GM12872 (cell line): ENCODE measurements around the gene TUBGCP6.

Experiments
- TF ChIP-seq, protein P1 (sequence below): IDR thresholded peaks from 3 replicates; pipeline ENCODE4 v1.5.1; 2011; ENCODE audit warnings: low read depth, mild to moderate bottlenecking, low read length, moderate library complexity; ENCODE audit not compliant: insufficient read depth

TUBGCP6 gene

DNA sequence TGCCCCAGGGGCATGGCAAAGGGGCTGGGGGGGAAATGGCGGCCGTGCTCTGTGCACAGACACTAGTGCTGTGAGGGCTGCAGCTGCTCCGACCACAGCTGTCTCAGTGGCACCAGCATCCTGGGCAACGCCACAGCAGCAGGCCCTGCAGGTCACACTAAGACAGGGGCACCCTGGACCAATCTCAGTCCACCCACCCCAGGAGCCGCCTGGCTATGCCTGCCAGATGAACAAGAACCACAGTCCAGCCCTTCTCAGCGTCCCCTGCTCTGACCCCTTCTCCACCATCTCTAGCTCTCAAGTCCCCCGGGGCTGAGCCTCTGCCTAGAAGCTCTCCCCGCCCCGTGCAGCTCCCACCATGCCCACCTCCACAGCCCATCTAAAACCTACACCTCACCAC is 16.5 kb downstream of the TUBGCP6 start:
- TF ChIP-seq, protein P1, sequence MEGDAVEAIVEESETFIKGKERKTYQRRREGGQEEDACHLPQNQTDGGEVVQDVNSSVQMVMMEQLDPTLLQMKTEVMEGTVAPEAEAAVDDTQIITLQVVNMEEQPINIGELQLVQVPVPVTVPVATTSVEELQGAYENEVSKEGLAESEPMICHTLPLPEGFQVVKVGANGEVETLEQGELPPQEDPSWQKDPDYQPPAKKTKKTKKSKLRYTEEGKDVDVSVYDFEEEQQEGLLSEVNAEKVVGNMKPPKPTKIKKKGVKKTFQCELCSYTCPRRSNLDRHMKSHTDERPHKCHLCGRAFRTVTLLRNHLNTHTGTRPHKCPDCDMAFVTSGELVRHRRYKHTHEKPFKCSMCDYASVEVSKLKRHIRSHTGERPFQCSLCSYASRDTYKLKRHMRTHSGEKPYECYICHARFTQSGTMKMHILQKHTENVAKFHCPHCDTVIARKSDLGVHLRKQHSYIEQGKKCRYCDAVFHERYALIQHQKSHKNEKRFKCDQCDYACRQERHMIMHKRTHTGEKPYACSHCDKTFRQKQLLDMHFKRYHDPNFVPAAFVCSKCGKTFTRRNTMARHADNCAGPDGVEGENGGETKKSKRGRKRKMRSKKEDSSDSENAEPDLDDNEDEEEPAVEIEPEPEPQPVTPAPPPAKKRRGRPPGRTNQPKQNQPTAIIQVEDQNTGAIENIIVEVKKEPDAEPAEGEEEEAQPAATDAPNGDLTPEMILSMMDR: no peak

DNA sequence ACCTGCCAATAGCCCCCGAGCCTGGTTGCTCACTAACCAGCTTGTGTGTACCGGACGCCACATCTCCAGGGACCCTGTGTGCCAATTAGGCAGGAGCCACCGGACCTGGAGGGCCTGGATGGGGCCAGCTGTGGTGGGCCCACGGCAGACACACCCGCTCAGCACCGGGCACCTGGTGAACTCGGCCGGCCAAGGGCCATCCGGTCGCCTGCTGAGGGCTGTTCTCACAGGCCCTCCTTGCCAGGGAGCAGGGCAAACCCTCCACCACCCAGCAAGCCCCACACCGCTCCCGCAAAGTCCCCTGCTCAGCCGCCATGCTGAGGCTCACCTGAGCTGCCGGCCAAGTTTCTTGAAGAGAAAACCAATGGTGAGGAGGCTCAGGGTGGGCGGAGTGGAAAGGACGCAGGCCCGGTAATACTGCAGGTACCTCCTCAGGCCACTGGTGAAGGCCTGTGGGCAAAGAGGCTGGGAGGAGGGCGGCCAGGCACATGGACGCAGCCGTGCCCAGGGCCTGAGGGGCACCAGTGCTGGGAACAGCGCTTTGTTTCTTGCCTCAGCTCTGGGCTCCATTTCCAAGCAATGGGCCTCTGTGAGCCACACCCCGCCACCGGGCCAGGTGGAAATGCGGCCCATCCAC is 17.1 kb downstream of the TUBGCP6 start:
- TF ChIP-seq, protein P1: no peak

DNA sequence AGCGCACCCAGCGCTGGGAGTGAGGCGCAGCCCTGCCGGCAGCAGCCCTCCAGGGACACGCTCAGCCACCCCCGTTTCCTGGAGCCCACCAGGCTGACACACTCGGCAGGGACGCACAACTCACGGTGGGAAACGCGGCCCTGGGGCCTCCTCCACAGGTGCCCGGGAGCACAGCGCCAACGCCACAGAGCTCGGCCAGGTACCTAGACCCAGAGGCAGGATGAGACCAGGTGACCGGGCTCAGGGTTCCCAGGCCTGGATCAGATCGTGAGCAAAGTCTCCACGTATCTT is 18.0 kb downstream of the TUBGCP6 start:
- TF ChIP-seq, protein P1: no peak

DNA sequence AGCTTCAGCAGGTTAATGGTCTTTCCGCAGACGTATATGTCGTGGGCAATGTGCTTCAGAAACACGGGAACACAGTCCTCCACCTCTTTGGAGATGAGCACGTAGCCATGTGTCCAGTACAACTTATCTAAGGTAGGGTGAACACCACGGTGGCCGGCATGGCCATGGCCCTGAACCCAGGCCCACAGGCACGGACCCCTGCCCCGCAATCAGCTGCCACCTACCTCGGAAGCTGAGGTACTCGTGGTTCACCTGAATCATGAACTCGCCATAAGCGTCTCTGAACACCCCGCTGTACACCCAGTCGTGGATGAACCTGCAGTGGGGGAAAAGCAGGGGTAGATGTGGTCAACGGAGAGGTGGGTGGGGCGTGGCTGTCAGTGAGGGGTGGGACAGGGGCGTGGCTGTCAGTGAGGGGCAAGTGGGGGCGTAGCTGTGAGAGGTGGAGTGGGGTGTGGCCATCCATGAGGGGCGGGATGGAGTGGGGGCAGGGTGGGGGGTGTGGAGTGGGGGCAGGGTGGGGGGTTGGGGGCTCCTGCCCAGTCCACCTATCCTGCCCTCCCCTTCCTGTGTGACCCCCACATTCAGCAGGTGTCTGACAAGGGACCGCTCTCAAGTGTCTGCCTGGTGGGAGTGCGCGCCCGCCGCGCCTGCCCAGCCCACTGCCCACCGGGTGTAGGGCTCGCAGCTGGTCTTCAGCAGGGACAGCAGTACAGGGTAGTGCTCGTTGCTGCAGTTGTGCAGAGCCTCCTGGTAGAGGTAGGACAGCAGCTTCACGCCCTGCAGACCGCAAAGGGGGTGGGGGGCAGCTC is 18.6 kb downstream of the TUBGCP6 start:
- TF ChIP-seq, protein P1: no peak

DNA sequence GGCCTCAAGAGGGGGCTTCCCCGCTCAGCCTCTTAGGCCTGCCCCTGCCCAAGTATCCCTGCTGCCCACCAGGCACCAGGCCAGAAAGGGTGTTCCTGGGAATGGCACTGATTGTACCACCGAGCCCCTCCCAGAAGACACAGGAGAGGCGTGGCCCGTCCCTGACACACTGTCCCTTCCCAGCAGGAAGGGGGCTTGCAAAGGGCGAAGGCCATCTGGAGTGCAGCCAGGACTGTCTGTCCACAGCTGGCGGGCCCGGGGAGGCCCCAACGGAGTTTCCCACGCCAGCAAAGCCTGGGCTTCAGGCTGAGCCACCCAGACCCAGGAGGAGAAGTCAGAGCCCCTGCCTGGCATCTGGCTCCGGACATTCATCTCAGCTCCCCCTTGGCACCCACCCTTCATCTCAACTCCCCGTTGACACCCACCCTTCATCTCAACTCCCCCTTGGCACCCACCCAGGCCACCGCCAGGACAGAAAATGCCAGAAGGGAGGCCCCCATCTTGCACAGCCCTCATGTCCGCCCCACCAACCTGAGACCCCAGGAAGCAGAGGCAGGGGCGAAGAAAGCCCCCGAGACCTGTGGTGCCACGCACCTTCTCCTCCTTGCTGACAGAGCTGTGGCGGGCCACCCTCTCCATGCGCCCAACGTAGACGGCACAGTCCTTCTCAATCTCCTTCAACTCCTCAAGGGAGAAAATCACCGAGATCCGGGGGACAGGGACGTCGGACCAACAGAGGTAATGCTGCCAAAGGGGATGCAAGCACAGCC is 19.4 kb downstream of the TUBGCP6 start:
- TF ChIP-seq, protein P1: no peak

DNA sequence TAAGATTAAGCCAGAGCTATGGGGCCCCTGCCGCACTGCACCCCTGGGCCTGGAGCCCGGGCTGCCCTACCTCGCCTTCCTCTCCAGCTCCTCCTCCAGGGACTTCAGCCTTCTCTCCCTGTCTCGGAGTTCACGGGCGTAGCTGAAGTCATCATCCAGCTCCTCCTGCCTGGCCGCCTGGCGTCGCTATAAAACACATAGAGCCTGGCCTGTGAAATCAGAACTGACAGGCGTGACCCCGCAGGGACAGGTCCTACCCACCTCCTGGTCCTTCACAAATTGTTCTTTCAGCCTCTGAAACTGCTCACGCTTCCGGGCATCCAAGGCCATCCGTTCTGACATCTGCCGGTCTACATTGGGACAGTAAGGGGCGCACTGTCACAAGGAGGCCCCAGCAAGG is 20.8 kb downstream of the TUBGCP6 start:
- TF ChIP-seq, protein P1: no peak

DNA sequence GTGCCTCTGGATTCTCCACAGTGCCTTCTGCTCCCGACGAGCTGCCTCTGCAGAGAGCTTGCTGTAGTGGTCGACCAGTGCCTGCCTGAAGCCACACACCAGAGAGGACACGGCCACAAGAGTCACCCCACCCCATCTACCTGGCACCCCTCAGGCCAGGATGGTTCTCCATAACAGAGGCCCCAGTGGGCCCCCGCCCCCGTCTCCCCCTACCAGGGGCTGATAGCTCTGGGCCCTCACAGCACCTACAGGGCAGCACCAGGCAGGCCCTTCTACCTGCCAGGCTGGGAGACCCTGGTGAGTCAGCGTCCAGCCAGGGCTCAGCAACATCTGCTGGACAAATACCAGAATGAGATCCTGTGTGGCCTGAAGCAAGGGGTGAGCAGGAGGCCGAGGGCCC is 22.3 kb downstream of the TUBGCP6 start:
- TF ChIP-seq, protein P1: no peak
